Measurements from ENCODE around the gene NKAIN2. TPM values are rescaled to one million over a fixed set of nuclear protein-coding genes. Genes with fewer than 3 reads are reported as not detected.

The NKAIN2 gene
- total and polyA plus RNA-seq, 9 of the 15 experiments (the other 6 are each of a cell fraction or from before 2014, with no cell fraction given) = not detected

- in situ Hi-C loops (cut with MboI) (no loop called here), intact Hi-C loops (cut with micrococcal nuclease) (no loop called here)
- Histone ChIP-seq H3K27ac (ENCODE audit: extremely low read depth, low read depth, low read length) (no peak overlapping the region), H3K9ac (ENCODE audit: insufficient read depth in 1 of 2, low read depth in 2 of 2, low read length in 2 of 2) (no peak overlapping the region), H3K4me2 (ENCODE audit: insufficient read depth, low read length) (no peak overlapping the region), H3K4me1 (replicated peaks in 1 of 2; ENCODE audit: control insufficient read depth in 2 of 2, insufficient read depth in 2 of 2, low read length in 2 of 2) (no peaks in the 10 kb centered on the region), H4K20me1 (replicated peaks; ENCODE audit: control insufficient read depth, insufficient read depth, low read length) (no peaks in the 10 kb centered on the region), H3K9me1 (ENCODE audit: control insufficient read depth, insufficient read depth, low read length) (no peaks in the 10 kb centered on the region), H3K4me3 (no peak overlapping the region), H3K9me3 (replicated peaks; ENCODE audit: control insufficient read depth, insufficient read depth, low read depth, low read length) (no peaks in the 10 kb centered on the region), H3K79me2 (ENCODE audit: control insufficient read depth, insufficient read depth, low read length) (no peaks in the 10 kb centered on the region), H2AFZ (ENCODE audit: low read depth, low read length) (no peak overlapping the region), H3K27me3 (ENCODE audit: control insufficient read depth in 2 of 2, insufficient read depth in 2 of 2, low read length in 2 of 2) (no peaks in the 10 kb centered on the region), H3K36me3 (ENCODE audit: control insufficient read depth, insufficient read depth, low read length) (no peaks in the 10 kb centered on the region)
- BruUV-seq (replicated peaks) = no TSS peak
- no peak for FAIRE-seq
- ChIA-PET CTCF (ENCODE audit: low intra/inter-chr PET ratio) (no interaction called here), POLR2A (no interaction called here)
- ATAC-seq = no peak
- WGBS (ENCODE audit: insufficient coverage, low coverage, missing lambda C conversion rate) = 0% methylated on average over 2 of the region's 2 CpGs
- TF ChIP-seq SRSF3 (IDR thresholded peaks at IDR 0.05; ENCODE audit: insufficient read depth, low read length) (no peak), SUPT5H (IDR thresholded peaks at IDR 0.05) (no peak), GABPB2 (CRISPR knock-in tag; conservative IDR thresholded peaks at IDR 0.05) (no peak), SIN3A (IDR thresholded peaks at IDR 0.05; ENCODE audit: borderline replicate concordance in 2 of 2, control insufficient read depth in 1 of 2, low read depth in 2 of 2, low read length in 2 of 2) (no peak), ZNF165 (CRISPR knock-in tag; IDR thresholded peaks at IDR 0.05; ENCODE audit: borderline replicate concordance) (no peak), HNRNPLL (IDR thresholded peaks at IDR 0.05; ENCODE audit: low read depth, low read length, poor library complexity, severe bottlenecking) (no peak), CEBPG (CRISPR knock-in tag; IDR thresholded peaks at IDR 0.05) (no peak), CEBPG (tag; conservative IDR thresholded peaks at IDR 0.05 in 1 of 2, IDR thresholded peaks at IDR 0.05 in 1 of 2) (no peak), CREB3 (tag; conservative IDR thresholded peaks at IDR 0.05; ENCODE audit: low read depth) (no peak), PYGO2 (tag; IDR thresholded peaks at IDR 0.05) (no peak), ZNF316 (IDR thresholded peaks at IDR 0.05) (no peak)
- DNase-seq (ENCODE audit: extremely low read depth in 1 of 4, low spot score in 3 of 4) = no peak
These were observed 223.0 kb downstream of the NKAIN2 start for GRCh38 chr6:124026694-124027093.
